Testis (tissue), 3 donors: Measurements from ENCODE around the gene NME7. TPM values are rescaled to one million over a fixed set of nuclear protein-coding genes. Genes with fewer than 3 reads are reported as not detected.

ENCODE experiments used
- DNase-seq: peaks from one replicate; pipeline ENCODE4 v3.0.0-alpha.2; 2019
- H3K27ac ChIP-seq, 2 donors: fragments of 200-600 bp; sonication (generic); one replicate each; pipeline ENCODE4 v1.5.1; 2019
- H3K27me3 ChIP-seq: fragments of 200-600 bp; sonication (generic); one replicate; pipeline ENCODE4 v1.5.1; 2019
- H3K36me3 ChIP-seq: fragments of 200-600 bp; sonication (generic); one replicate; pipeline ENCODE4 v1.5.1; 2017; ENCODE audit warnings: low read depth; ENCODE audit errors: missing control alignments
- H3K4me1 ChIP-seq: fragments of 200-600 bp; sonication (generic); one replicate; pipeline ENCODE4 v1.5.1; 2019
- H3K4me3 ChIP-seq, 2 donors: fragments of 200-600 bp; sonication (generic); one replicate each; pipeline ENCODE4 v1.5.1; 2017 to 2019
- H3K9me3 ChIP-seq: fragments of 200-600 bp; sonication (generic); one replicate; pipeline ENCODE4 v1.5.1; 2017
- POLR2A ChIP-seq: fragments of 450-650 bp; IDR thresholded peaks from one replicate; pipeline ENCODE4 v1.6.1; 2017; ENCODE audit warnings: antibody characterized with exemption, mild to moderate bottlenecking, moderate library complexity
- WGBS, 2 donors: methylation state at CpG; one replicate each; pipeline ENCODE4 v1.1.5; 2018; 5-methylcytosine and 5-hydroxymethylcytosine counted together
- intact Hi-C: fragments of 100-400 bp; cut with DNase I; formaldehyde crosslinking; loops from one replicate; pipeline ENCODE4 v1.15.1; 2023; ENCODE audit warnings: low total_unique reads
- polyA plus RNA-seq: library from polyadenylated mRNA; stranded (reverse); fragments of 350-450 nt; fragmentation: Illumina TruSeq; extraction: RNeasy Lipid Tissue Mini Kit (QIAGEN cat#74804); gene quantifications from one replicate; pipeline ENCODE4 v1.2.3, GENCODE V29; 2014; ENCODE audit warnings: low read depth, low replicate concordance; ENCODE audit not compliant: insufficient read depth
- total RNA-seq, 2 donors: library from RNA; depleted of rRNA; stranded (reverse); fragments of >200 nt; gene quantifications; one replicate each; pipeline ENCODE4 v1.2.3, GENCODE V29; 2016
- TF ChIP-seq, protein P1 (sequence below), 3 experiments: fragments of 450-650 bp in 2 of 3; fragments of 200-600 bp in 1 of 3; sonication (generic) in 1 of 3; IDR thresholded peaks; one replicate each; pipeline ENCODE4 v1.5.1; 2016 to 2019; ENCODE audit warnings: antibody characterized with exemption in 3 of 3, mild to moderate bottlenecking in 2 of 3, moderate library complexity in 1 of 3

NME7 gene
- total and polyA plus RNA-seq, 3 donors from 2014 or later: 21.4 to 29.0 (median 24.0) TPM

DNA sequence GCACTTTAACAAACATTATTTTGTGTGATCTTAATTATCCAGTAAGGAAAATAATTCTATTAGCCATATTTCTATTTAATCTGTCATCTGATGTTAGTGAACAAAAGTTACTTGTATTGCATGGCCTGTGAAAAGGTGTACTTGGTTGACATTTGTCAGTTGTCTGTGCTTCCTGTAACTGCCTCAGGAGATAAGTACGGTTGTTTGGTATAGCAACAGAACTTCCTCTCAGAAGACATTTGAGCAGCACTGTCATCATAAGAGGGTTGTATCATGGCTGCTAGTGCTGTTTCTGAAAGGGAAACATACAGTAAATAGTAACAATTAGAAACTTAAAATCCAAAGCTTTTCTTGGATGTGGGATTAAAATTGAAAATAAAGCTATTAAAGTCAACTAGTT is 3.8 kb upstream of the NME7 start:
- intact Hi-C loops: no loop called here
- 80 to 85% methylated on average over 1 of the region's 1 CpG for WGBS, 2 donors
- DNase-seq: no peak
- no peak for TF ChIP-seq POLR2A
- TF ChIP-seq, protein P1, sequence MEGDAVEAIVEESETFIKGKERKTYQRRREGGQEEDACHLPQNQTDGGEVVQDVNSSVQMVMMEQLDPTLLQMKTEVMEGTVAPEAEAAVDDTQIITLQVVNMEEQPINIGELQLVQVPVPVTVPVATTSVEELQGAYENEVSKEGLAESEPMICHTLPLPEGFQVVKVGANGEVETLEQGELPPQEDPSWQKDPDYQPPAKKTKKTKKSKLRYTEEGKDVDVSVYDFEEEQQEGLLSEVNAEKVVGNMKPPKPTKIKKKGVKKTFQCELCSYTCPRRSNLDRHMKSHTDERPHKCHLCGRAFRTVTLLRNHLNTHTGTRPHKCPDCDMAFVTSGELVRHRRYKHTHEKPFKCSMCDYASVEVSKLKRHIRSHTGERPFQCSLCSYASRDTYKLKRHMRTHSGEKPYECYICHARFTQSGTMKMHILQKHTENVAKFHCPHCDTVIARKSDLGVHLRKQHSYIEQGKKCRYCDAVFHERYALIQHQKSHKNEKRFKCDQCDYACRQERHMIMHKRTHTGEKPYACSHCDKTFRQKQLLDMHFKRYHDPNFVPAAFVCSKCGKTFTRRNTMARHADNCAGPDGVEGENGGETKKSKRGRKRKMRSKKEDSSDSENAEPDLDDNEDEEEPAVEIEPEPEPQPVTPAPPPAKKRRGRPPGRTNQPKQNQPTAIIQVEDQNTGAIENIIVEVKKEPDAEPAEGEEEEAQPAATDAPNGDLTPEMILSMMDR (IDR thresholded peaks at IDR 0.05): no peak
- Histone ChIP-seq H3K27ac (no peak overlapping the region), H3K9me3 (no peaks in the 10 kb centered on the region), H3K4me1 (peaks cover 15% of the 10 kb centered on the region), H3K4me3 (no peak overlapping the region), H3K36me3 (no peaks in the 10 kb centered on the region), H3K27me3 (no peaks in the 10 kb centered on the region)

- H3K4me1 ChIP-seq: peaks cover 15% of the 10 kb centered on the region
- no peak for TF ChIP-seq POLR2A
- TF ChIP-seq, protein P1 (IDR thresholded peaks at IDR 0.05): no peak
Observed at GRCh38 chr1:169368406-169368769, 791 bp upstream of the NME7 start.

GRCh38 chr1:169367096-169367685 is 406 bp downstream of the NME7 start:
- DNase-seq: no peak
- 5 to 8% methylated on average over 15 of the region's 15 CpGs for WGBS, 2 donors
- intact Hi-C loops: no loop called here
- no peaks in the 10 kb centered on the region for H3K36me3 ChIP-seq
- no peaks in the 10 kb centered on the region for H3K27me3 ChIP-seq
- TF ChIP-seq POLR2A: no peak
- TF ChIP-seq, protein P1 (IDR thresholded peaks at IDR 0.05): no peak
- H3K27ac ChIP-seq: peak overlapping the region; percentile 76 to 84
- peak overlapping the region; percentile 64 to 88 for H3K4me3 ChIP-seq
- H3K9me3 ChIP-seq: no peaks in the 10 kb centered on the region
- H3K4me1 ChIP-seq: peaks cover 15% of the 10 kb centered on the region

More at GRCh38 chr1:169368406-169368769, 791 bp upstream of the NME7 start:
- Histone ChIP-seq H3K27ac (peak overlapping the region; percentile 76 to 84), H3K9me3 (no peaks in the 10 kb centered on the region), H3K4me3 (peak overlapping the region; percentile 64 to 88), H3K27me3 (no peaks in the 10 kb centered on the region), H3K36me3 (no peaks in the 10 kb centered on the region)
- WGBS, 2 donors: 0 to 1% methylated on average over 16 of the region's 16 CpGs
- DNase-seq: no peak
- intact Hi-C loops: no loop called here

- intact Hi-C loops: no loop called here
- H3K4me1 ChIP-seq: peaks cover 15% of the 10 kb centered on the region
- H3K27ac ChIP-seq: no peak overlapping the region
- no peaks in the 10 kb centered on the region for H3K27me3 ChIP-seq
- H3K36me3 ChIP-seq: no peaks in the 10 kb centered on the region
- no peaks in the 10 kb centered on the region for H3K9me3 ChIP-seq
- 100% methylated on average over 2 of the region's 2 CpGs for WGBS, 2 donors
- DNase-seq: no peak
- no peak overlapping the region for H3K4me3 ChIP-seq
- TF ChIP-seq, protein P1 (IDR thresholded peaks at IDR 0.05): no peak
- TF ChIP-seq POLR2A: no peak
Observed at GRCh38 chr1:169364948-169365347, 2.6 kb downstream of the NME7 start.
